NCI-H526 treated with DMSO at 0.1 percent for 48 hours (cell line): ENCODE data around the gene FLNC.

Experiments
- DNase-seq: peaks from one replicate; lab custom pipeline; 2025; lab: John Stamatoyannopoulos, UW

The FLNC gene

DNA sequence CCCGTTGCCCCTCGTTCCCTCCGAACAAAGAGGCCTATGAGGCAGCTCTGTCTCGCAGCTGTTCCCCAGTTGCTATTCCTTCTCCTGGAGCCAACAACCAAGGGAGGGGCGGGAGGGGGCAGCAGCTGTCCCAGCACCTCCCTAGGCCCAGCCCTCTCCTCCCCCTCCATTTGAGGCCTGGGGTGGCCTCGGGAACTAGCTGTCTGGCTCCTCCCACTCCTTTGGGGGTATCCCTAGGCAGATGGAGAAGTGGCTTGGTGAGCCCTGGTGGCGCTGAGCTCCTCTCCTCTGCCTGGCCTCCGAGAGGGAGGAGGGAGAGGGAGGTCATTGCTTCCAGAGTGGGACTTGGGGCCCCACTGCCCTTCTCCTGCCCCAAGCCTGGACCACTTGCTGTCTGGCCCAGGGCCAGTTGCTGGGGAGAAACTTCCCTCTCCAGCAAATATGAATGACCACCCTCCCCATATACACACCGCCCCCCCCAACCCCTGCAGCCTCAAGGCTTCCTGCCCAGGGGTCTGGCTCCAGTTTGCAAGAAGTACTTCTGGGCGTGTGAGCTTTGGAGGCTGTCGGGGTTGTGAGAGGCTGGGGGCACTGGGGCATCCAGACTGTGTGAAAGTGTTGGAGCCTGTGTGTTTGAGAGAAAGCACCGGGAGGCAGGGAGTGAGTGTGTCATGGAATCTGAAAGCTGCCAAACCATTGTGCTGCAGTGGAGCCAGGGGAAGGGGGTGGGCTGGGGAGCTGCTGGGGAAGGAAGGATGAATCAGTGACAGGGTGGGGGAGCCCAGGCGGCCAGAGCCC, 3.1 kb downstream of the FLNC start:
- no peak for DNase-seq

DNA sequence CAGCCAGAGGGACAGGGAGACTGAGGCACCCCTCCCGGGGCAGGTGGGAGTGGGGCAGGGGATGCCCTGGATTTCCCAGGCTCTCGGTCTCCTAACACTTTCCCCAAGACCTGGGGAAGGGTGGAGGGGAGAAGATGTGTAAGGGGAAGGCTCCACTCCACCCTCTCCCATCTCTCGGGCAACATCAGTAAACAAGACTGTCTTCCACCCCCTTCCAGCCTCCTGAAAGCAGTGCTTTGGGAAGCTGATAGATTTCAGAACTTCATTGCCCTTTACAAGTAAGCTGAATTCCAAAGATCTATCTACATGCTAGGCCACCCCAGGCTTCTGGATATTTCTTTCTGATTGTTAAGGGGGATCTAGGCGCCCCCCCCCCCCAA, 3.7 kb downstream of the FLNC start:
- no peak for DNase-seq

DNA sequence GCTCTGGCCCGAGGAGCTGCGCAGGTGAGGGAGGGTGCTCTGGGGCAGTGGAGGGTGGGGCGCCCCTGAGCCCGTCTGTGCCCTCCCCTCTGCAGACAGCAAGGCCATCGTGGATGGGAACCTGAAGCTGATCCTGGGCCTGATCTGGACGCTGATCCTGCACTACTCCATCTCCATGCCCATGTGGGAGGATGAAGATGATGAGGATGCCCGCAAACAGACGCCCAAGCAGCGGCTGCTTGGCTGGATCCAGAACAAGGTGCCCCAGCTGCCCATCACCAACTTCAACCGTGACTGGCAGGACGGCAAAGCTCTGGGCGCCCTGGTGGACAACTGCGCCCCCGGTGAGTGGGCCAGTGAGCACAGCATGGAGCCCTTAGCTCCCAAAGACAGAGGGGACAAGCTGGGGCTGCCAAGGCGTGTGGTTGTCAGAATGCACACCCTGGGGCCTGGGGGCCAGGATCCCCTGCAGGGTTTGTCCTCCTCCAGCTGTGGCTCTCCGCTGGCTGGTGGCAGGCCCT, 5.1 kb downstream of the FLNC start:
- no peak for DNase-seq

DNA sequence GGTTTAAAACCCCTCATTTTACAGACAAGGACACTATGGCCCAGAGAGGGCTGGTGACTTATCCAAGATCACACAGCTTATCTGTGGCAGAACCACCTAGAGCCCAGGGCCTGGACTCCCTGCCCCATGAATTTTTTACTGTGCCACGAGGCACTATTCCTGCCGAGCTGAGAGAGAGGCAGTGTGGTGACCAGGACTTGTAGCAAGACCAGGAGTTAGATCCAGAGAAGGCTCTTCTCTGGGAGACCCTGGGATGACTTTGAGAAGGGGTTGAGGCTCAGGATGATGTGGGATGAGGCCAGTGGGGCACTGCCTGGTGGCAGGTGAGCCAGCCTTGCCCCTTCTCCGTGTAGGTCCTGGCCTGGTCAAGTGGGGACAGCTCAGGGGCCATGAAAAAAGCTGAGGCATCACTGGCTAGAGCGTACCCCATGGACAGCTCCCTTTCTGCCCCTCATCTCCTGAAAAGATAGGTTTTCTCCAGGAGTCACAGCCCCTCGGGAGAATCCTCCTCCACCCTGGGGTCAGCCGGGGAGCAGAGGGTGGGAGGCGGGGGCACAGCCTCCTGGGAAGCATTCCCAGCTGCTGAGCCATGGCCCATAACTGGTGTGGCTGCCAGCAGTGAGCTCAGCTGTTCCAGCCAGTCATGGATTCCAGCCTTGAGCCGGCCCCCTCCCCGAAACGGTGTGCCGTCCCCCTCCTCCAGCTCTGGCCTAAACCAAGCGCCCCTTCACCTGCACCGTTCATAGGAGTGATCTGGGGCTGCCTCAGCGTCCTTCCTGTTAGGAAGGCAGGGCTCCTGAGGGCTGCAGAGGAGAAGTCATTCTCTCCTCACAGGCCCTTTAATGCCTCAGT, 5.8 kb downstream of the FLNC start:
- DNase-seq, result no peak

DNA sequence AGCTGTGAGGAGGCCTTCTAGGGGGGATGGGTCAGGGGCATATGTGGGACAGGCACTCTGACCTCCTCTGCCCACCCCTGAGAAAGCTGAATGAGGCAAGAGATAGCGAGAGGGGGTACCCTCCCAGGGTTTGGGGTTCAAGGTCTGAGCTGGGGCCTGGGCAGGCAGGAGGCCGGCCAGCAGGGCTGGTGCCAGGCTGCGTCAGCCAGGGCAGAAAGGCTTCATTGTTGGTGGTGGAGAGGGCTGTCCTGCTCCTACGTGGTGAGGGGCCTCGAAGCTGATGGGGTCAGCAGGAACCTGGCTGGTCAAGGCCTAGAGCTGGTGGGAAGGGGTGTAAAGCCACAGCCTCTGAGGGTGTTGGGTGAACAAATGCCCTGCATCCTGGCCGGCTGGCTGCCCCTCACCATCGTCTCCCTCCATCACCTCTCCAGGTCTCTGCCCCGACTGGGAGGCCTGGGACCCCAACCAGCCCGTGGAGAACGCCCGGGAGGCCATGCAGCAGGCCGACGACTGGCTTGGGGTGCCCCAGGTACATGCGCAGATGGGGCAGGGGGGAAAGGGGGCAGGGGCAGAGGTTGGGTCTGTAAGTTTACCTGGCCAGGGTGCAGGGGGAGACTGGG, 6.6 kb downstream of the FLNC start:
- DNase-seq, result no peak

DNA sequence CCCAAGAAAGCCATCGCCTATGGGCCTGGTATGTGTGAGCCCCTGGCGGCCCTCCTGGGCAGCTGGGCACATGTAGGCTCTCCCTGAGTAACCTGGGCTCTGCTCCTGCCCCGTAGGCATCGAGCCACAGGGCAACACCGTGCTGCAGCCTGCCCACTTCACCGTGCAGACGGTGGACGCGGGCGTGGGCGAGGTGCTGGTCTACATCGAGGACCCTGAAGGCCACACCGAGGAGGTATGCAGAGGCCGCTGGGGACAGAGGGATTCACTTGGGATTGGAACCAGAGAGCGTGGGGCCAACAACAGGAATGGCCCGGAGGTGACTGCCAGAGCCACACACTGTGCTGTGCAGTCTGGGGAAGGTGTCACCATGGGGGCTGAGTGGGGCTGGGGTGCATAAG, 7.3 kb downstream of the FLNC start:
- DNase-seq, result no peak

DNA sequence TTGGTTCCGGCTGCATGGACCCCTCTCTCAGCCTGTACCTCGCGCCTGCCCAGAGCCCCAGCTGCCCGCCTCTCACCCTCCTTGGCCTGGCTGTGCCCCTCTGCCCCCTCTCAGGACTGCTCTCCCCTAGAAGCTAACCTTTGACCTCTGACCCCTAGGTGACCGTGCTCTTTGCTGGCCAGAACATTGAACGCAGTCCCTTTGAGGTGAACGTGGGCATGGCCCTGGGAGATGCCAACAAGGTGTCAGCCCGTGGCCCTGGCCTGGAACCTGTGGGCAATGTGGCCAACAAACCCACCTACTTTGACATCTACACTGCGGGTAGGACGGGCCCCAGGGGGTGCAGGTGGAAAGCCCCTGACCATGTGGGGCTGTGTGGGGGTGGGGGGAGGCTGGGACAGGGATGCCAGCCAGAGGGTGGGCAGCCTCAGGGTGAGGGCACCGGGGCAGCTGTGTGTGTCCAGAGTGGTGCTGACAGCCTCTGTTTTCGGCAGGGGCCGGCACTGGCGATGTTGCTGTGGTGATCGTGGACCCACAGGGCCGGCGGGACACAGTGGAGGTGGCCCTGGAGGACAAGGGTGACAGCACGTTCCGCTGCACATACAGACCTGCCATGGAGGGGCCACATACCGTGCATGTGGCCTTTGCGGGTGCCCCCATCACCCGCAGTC, 8.0 kb downstream of the FLNC start:
- no peak for DNase-seq

DNA sequence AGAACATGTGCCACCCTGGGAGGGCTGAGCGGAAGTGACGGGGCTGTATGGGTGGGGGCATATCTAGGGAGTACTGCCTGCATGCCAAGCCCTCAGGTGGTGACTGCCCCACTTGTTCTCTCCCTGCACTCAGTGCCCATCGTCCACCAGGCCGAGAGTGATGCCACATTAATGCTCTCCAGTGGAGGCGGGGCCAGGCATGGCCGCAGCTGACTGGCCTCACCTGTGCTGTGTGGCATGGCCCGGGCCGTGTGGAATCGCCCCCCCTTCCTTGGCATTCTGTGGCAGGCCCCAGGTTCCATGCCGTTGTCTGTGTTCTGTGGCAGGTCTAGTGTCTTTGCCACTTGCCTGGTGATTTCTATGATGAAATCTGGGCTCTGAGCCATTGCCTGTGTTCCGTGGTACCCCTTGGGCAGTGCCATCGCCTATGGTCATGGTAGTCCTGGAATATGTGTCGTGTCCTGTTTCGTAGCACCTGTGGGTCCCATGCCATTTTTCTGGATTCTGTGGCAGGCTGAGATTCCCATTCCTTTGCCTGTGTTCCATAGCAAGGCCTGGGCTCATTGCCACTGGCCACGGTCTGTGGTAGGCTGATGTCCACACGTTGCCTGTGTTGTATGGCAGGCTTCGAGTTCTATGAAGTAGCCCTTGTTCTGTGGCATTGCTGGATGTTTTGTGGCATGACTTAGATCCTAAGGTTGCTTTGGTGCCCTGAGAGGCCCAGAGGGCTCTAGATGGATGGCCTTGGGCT, 8.9 kb downstream of the FLNC start:
- no peak for DNase-seq

DNA sequence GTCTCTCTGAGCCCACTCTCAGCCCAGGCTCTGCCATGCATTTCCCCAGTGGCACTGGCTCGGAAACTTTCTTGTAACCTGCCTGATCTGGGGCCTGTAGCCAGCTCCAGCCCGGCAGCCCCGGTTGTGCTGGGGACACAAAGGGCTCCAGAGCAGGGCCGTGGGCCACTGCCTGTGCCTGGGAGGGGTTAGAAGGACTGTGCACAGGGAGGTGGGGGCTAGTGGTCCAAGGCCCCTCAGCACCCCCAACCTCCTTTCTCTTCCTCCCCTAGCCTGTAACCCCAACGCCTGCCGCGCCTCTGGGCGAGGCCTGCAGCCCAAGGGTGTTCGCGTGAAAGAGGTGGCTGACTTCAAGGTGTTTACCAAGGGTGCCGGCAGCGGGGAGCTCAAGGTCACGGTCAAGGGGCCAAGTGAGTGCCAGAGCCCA, 9.6 kb downstream of the FLNC start:
- DNase-seq, result no peak

DNA sequence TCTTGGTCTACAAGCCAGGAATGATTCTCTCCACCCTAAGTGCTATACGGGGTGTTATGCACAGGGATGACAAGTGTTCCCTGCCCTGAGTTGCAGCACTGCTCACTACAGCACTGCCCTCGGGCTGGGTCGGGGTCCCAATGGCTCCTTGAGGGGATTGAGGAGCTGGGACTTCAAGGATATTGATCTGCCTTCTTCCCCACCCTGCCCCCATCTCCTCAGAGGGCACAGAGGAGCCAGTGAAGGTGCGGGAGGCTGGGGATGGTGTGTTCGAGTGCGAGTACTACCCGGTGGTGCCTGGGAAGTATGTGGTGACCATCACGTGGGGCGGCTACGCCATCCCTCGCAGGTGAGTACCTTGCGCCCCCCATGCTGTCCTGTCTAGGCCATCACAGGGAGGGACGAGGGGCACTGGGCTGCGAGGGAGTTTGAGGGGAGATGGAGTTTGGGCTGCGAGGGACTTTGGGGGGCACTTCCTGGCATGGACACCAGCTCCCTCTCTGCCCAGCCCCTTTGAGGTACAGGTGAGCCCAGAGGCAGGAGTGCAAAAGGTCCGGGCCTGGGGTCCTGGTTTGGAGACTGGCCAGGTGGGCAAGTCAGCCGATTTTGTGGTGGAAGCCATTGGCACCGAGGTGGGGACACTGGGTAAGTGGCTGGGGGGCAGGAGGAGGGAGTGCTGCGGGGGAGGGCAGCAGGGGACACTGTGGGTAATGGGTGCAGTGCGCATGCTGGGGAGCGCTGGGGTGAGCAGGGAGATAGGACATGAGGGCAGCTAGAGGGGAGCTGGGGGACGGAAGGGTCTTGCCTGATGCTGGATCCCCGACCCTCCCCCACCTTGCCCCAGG, 10.3 kb downstream of the FLNC start:
- no peak for DNase-seq

DNA sequence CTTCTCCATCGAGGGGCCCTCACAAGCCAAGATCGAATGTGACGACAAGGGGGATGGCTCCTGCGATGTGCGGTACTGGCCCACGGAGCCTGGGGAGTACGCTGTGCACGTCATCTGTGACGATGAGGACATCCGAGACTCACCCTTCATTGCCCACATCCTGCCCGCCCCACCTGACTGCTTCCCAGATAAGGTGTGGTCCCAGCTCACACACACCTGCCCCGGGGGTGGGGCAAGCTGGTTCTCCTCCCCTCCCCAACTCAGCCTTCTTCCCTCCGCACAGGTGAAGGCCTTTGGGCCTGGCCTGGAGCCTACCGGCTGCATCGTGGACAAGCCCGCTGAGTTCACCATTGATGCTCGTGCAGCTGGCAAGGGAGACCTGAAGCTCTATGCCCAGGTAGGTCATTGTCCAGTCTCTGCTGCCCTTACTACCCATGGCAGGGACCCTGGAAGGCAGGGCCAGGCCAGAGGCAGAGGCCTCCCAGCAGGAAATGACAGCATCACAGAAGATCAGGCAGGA, 11.0 kb downstream of the FLNC start:
- DNase-seq, result no peak

DNA sequence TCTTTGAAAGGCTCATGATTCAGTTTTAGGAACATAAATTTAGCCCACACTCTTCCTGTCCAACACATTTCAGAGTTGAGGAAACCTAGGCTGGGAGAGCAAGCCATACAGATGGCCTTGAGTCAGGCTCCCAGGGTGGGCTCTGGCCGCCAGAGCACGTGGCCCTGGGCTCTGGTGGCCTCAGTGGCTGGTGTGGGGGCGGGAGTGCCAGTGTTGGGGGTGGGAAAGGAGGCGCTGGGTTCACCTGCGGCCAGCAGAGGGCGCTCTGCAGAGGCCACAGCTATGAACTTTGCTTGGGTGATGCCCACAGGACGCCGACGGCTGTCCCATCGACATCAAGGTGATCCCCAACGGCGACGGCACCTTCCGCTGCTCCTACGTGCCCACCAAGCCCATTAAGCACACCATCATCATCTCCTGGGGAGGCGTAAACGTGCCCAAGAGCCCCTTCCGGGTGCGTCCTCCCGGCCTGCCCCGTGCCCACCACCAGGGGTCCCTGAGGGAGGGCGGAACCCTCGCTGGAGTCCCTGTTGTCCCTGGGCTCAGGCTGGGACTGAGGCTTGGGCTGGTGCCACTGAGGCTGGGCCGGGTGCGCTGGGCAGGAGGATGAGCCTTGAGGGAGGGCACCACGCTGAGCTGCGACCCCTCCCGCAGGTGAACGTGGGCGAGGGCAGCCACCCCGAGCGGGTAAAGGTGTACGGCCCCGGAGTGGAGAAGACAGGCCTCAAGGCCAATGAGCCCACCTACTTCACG, 11.9 kb downstream of the FLNC start:
- peak; percentile 25 for DNase-seq

DNA sequence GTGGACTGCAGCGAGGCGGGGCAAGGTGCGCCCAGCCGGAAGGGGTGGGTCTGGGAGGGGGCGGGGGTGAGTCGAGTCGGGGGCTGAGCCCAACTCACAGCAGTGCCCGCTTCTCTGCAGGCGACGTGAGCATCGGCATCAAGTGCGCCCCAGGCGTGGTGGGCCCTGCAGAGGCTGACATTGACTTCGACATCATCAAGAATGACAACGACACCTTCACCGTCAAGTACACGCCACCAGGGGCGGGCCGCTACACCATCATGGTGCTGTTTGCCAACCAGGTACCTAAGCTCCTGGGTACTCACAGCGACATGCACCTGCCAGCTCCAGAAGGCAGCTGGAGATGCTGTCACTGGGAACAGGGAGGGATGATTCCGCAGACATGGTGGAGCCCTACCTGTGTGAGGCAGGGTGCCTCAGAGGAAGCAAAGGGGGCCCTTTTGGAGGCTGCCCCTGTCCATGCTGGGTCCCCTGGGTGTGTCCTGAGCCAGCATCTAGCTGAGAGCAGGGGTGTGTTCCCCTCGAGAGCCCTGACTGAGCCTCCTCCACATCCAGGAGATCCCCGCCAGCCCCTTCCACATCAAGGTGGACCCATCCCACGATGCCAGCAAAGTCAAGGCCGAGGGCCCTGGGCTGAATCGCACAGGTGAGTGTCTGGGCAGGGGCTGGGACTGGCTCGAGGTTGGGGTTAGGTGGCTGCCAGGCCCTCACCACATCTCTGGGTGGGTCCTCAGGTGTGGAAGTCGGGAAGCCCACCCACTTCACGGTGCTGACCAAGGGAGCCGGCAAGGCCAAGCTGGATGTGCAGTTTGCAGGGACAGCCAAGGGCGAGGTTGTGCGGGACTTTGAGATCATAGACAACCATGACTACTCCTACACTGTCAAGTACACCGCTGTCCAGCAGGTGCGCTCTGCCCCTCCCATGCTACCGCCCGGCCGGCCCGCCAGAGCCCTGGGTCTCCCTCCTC, 12.8 kb downstream of the FLNC start:
- DNase-seq, result peak; percentile 35

DNA sequence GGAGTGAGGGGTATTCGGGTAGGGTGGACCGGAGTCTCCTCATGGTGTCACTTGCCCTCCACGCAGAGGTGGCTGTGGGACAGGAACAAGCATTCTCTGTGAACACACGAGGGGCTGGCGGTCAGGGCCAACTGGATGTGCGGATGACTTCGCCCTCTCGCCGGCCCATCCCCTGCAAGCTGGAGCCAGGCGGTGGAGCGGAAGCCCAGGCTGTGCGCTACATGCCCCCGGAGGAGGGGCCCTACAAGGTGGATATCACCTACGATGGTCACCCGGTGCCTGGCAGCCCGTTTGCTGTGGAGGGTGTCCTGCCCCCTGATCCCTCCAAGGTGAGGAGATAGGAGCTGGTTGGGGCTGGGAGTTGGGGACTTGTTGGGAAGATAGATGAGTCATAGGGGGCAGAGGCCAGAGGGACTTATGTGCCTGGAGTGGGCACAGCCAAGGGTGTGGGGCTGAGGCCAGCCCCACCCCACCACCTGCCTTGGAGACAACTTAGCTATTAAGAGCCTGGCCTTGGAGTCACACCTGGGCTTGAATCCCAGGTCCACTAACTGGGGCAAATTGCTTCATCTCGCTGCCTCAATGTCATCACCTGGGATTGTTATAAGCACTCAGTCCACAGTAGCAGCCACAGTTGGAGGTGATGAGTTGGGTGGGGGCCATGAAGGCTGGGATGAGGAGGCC, 13.9 kb downstream of the FLNC start:
- no peak for DNase-seq

DNA sequence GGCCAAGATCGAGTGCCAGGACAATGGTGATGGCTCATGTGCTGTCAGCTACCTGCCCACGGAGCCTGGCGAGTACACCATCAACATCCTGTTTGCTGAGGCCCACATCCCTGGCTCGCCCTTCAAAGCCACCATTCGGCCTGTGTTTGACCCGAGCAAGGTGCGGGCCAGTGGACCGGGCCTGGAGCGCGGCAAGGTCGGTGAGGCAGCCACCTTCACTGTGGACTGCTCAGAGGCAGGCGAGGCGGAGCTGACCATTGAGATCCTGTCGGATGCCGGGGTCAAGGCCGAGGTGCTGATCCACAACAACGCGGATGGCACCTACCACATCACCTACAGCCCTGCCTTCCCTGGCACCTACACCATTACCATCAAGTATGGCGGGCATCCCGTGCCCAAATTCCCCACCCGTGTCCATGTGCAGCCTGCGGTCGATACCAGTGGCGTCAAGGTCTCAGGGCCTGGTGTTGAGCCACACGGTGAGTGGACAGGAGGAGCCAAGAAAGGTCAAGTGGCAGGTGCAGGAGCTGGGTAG, 14.6 kb downstream of the FLNC start:
- no peak for DNase-seq

DNA sequence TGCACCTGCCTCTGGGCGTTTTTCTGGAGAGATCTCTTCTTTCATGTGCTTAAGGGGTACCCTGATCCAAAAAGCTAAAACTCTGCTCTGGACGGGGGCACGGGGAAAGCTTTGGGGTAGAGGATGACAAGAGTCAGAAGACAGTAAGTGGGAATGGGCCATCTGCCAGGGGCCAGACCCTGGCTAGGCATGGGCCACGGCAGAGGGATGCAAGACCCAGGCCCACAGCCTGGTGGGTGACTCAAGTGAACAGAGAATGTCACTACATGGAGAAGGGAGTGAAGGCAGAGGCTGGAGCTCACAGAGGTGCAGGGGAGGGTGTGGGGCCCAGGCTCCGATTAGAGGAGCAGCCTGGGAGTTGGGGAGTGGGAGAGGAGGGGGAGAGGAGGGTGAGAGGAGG, 15.3 kb downstream of the FLNC start:
- DNase-seq, result no peak

DNA sequence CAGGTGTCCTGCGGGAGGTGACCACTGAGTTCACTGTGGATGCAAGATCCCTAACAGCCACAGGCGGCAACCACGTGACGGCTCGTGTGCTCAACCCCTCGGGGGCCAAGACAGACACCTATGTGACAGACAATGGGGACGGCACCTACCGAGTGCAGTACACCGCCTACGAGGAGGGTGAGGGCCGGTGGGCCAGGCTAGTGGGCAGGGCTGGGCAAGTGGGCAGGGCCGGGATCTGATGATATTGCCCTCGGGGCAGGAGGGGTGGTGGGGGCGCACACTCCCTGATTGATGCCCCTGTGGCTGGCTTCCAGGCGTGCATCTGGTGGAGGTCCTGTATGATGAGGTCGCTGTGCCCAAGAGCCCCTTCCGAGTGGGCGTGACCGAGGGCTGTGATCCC, 15.8 kb downstream of the FLNC start:
- DNase-seq, result no peak
